ENCODE data around the gene ITPR1. TPM values are rescaled to one million over a fixed set of nuclear protein-coding genes. Genes with fewer than 3 reads are reported as not detected.

The ITPR1 gene
- total RNA-seq, 2 experiments from 2014 or later: 48.6 to 55.6 TPM

- peak overlapping the region; percentile 89 for H3K27ac Mint-ChIP-seq
- no peak overlapping the region for H3K4me3 Mint-ChIP-seq
- intact Hi-C loops (cut with DNase I, micrococcal nuclease): loop anchor here in 1 of 2 experiments (2.0 to 5.0 kb wide), 2 partner anchors 15 to 238 kb away; partner anchors contain the start of gene BHLHE40
- ATAC-seq (peak; percentile 33), DNase-seq (peak; percentile 26)
- H3K27me3 Mint-ChIP-seq: no peaks in the 10 kb centered on the region
- ChIA-PET POLR2A (no interaction called here), CTCF (interaction anchor here (0.8 to 1.4 kb wide), 7 partner anchors 14 to 320 kb away, joined by 3 to 4 read pairs (median 3); no protein-coding TSS in a partner anchor)
- H3K36me3 Mint-ChIP-seq (ENCODE audit: low read depth): peaks cover 54% of the 10 kb centered on the region
- peaks cover 58% of the 10 kb centered on the region for H3K4me1 Mint-ChIP-seq
- H3K9me3 Mint-ChIP-seq (ENCODE audit: low read depth): peaks cover 2% of the 10 kb centered on the region
Observed at GRCh38 chr3:4739289-4740236, 246.4 kb downstream of the ITPR1 start.

GRCh38 chr3:4740397-4741105 lies 247.4 kb downstream of the ITPR1 start:
- CTCF ChIA-PET: interaction anchor here (0.9 to 1.1 kb wide), 2 partner anchors 15 to 319 kb away, joined by 3 read pairs; no protein-coding TSS in a partner anchor
- peaks cover 2% of the 10 kb centered on the region for H3K9me3 Mint-ChIP-seq (ENCODE audit: low read depth)

GRCh38 chr3:4741106-4741403 lies 247.9 kb downstream of the ITPR1 start:
- intact Hi-C loops (cut with DNase I, micrococcal nuclease): loop anchor here (1.0 kb wide), 3 partner anchors 36 to 236 kb away; no protein-coding TSS in a partner anchor
- peaks cover 56% of the 10 kb centered on the region for H3K4me1 Mint-ChIP-seq
- DNase-seq: no peak
- ChIA-PET POLR2A (interaction anchor here (1.2 kb wide), 1 partner anchor 10 kb away, joined by 3 read pairs; no protein-coding TSS in a partner anchor), CTCF (interaction anchor here (0.5 to 1.3 kb wide), 2 partner anchors 236 to 652 kb away, joined by 3 to 4 read pairs; no protein-coding TSS in a partner anchor)
- ATAC-seq: no peak
- peaks cover 50% of the 10 kb centered on the region for H3K36me3 Mint-ChIP-seq (ENCODE audit: low read depth)
- H3K9me3 Mint-ChIP-seq (ENCODE audit: low read depth): peaks cover 2% of the 10 kb centered on the region
- peak overlapping the region; percentile 89 for H3K27ac Mint-ChIP-seq
- H3K27me3 Mint-ChIP-seq: no peaks in the 10 kb centered on the region
- peak overlapping the region; percentile 36 for H3K4me3 Mint-ChIP-seq

More at GRCh38 chr3:4740397-4741105, 247.4 kb downstream of the ITPR1 start:
- intact Hi-C loops (cut with DNase I, micrococcal nuclease): loop anchor here (1.0 kb wide), 3 partner anchors 37 to 237 kb away; no protein-coding TSS in a partner anchor
- Mint-ChIP-seq H3K27me3 (no peaks in the 10 kb centered on the region), H3K4me3 (peak overlapping the region; percentile 36), H3K36me3 (ENCODE audit: low read depth) (peaks cover 50% of the 10 kb centered on the region), H3K27ac (peak overlapping the region; percentile 89), H3K4me1 (peaks cover 58% of the 10 kb centered on the region)
- no peak for DNase-seq
- POLR2A ChIA-PET: no interaction called here
- no peak for ATAC-seq

GRCh38 chr3:4741404-4742307 lies 248.5 kb downstream of the ITPR1 start:
- Mint-ChIP-seq H3K9me3 (ENCODE audit: low read depth) (peaks cover 2% of the 10 kb centered on the region), H3K4me3 (no peak overlapping the region), H3K36me3 (ENCODE audit: low read depth) (peaks cover 48% of the 10 kb centered on the region), H3K27ac (peak overlapping the region; percentile 89), H3K4me1 (peaks cover 50% of the 10 kb centered on the region), H3K27me3 (no peaks in the 10 kb centered on the region)
- intact Hi-C loops (cut with DNase I, micrococcal nuclease): loop anchor here (1.0 kb wide), 3 partner anchors 36 to 236 kb away; no protein-coding TSS in a partner anchor
- ATAC-seq (peak; percentile 39), DNase-seq (peak; percentile 44)
- ChIA-PET CTCF (interaction anchor here (0.5 to 1.3 kb wide), 3 partner anchors 10 to 652 kb away, joined by 3 to 4 read pairs (median 3); no protein-coding TSS in a partner anchor), POLR2A (interaction anchor here (1.2 kb wide), 1 partner anchor 9 kb away, joined by 3 read pairs; no protein-coding TSS in a partner anchor)

- no peak for DNase-seq
- no peaks in the 10 kb centered on the region for H3K27me3 Mint-ChIP-seq
- intact Hi-C loops (cut with DNase I, micrococcal nuclease): no loop called here
- no peak overlapping the region for H3K27ac Mint-ChIP-seq
- H3K36me3 Mint-ChIP-seq (ENCODE audit: low read depth): peaks cover 41% of the 10 kb centered on the region
- no peak for ATAC-seq
- ChIA-PET CTCF (interaction anchor here (1.0 to 1.3 kb wide), 2 partner anchors 235 to 316 kb away, joined by 3 to 4 read pairs; no protein-coding TSS in a partner anchor), POLR2A (interaction anchor here (1.2 kb wide), 1 partner anchor 9 kb away, joined by 3 read pairs; no protein-coding TSS in a partner anchor)
- H3K4me1 Mint-ChIP-seq: peaks cover 43% of the 10 kb centered on the region
- H3K9me3 Mint-ChIP-seq (ENCODE audit: low read depth): peaks cover 2% of the 10 kb centered on the region
- no peak overlapping the region for H3K4me3 Mint-ChIP-seq
Observed at GRCh38 chr3:4742359-4742758, 249.2 kb downstream of the ITPR1 start.

GRCh38 chr3:4743371-4743770 lies 250.2 kb downstream of the ITPR1 start:
- CTCF ChIA-PET: interaction anchor here (0.6 to 0.9 kb wide), 4 partner anchors 9 to 376 kb away, joined by 3 read pairs; no protein-coding TSS in a partner anchor
- no peak overlapping the region for H3K27ac Mint-ChIP-seq
- POLR2A ChIA-PET: interaction anchor here (0.6 kb wide), 1 partner anchor 22 kb away, joined by 5 read pairs; no protein-coding TSS in a partner anchor

GRCh38 chr3:4744405-4745234 lies 251.5 kb downstream of the ITPR1 start:
- ATAC-seq (no peak), DNase-seq (no peak)
- peaks cover 24% of the 10 kb centered on the region for H3K36me3 Mint-ChIP-seq (ENCODE audit: low read depth)
- no peak overlapping the region for H3K4me3 Mint-ChIP-seq
- H3K9me3 Mint-ChIP-seq (ENCODE audit: low read depth): peaks cover 2% of the 10 kb centered on the region
- no peak overlapping the region for H3K27ac Mint-ChIP-seq
- POLR2A ChIA-PET: no interaction called here
- peaks cover 35% of the 10 kb centered on the region for H3K4me1 Mint-ChIP-seq
- intact Hi-C loops (cut with DNase I, micrococcal nuclease): no loop called here
- H3K27me3 Mint-ChIP-seq: no peaks in the 10 kb centered on the region
- CTCF ChIA-PET: interaction anchor here (1.1 kb wide), 1 partner anchor 11 kb away, joined by 4 read pairs; no protein-coding TSS in a partner anchor

More at GRCh38 chr3:4743371-4743770, 250.2 kb downstream of the ITPR1 start:
- intact Hi-C loops (cut with DNase I, micrococcal nuclease): no loop called here
- Mint-ChIP-seq H3K4me3 (no peak overlapping the region), H3K36me3 (ENCODE audit: low read depth) (peaks cover 32% of the 10 kb centered on the region), H3K9me3 (ENCODE audit: low read depth) (peaks cover 2% of the 10 kb centered on the region), H3K27me3 (no peaks in the 10 kb centered on the region), H3K4me1 (peaks cover 35% of the 10 kb centered on the region)
- DNase-seq (no peak), ATAC-seq (no peak)

GRCh38 chr3:4745235-4745610 lies 252.1 kb downstream of the ITPR1 start:
- Mint-ChIP-seq H3K36me3 (ENCODE audit: low read depth) (peaks cover 19% of the 10 kb centered on the region), H3K27ac (peak overlapping the region; percentile 6), H3K9me3 (ENCODE audit: low read depth) (no peaks in the 10 kb centered on the region), H3K4me1 (peaks cover 35% of the 10 kb centered on the region), H3K27me3 (no peaks in the 10 kb centered on the region), H3K4me3 (no peak overlapping the region)
- ATAC-seq: no peak
- ChIA-PET POLR2A (no interaction called here), CTCF (interaction anchor here (1.1 kb wide), 1 partner anchor 11 kb away, joined by 4 read pairs; no protein-coding TSS in a partner anchor)
- DNase-seq: no peak
- intact Hi-C loops (cut with DNase I, micrococcal nuclease): no loop called here

GRCh38 chr3:4746241-4746958 lies 253.3 kb downstream of the ITPR1 start:
- POLR2A ChIA-PET: no interaction called here
- Mint-ChIP-seq H3K27ac (no peak overlapping the region), H3K4me1 (peaks cover 32% of the 10 kb centered on the region), H3K9me3 (ENCODE audit: low read depth) (no peaks in the 10 kb centered on the region), H3K27me3 (no peaks in the 10 kb centered on the region), H3K4me3 (no peak overlapping the region), H3K36me3 (ENCODE audit: low read depth) (peaks cover 16% of the 10 kb centered on the region)
- ATAC-seq (no peak), DNase-seq (no peak)
- CTCF ChIA-PET: interaction anchor here (0.7 to 1.2 kb wide), 3 partner anchors 12 to 35 kb away, joined by 3 to 4 read pairs (median 3); no protein-coding TSS in a partner anchor
- intact Hi-C loops (cut with DNase I, micrococcal nuclease): no loop called here

Measured in activated CD4-positive, alpha-beta T cell treated with anti-CD3 and anti-CD28 coated beads for 36 hours (primary cell).